ENCODE data around the gene GPC5. TPM values are rescaled to one million over a fixed set of nuclear protein-coding genes. Genes with fewer than 3 reads are reported as not detected.

GPC5 gene
- total RNA-seq, 1 experiment from 2014 or later: 0.15 TPM

GRCh38 chr13:91652404-91653301, 254.2 kb downstream of the GPC5 start:
- H3K56ac ChIP-seq (ENCODE audit: insufficient read length, low read depth, low read length): no peak overlapping the region
- no peaks in the 10 kb centered on the region for H3K9me3 ChIP-seq (ENCODE audit: control insufficient read depth, low read depth, low read length)
- H4K5ac ChIP-seq (ENCODE audit: insufficient read length, low read depth, low read length): no peak overlapping the region
- H2AFZ ChIP-seq (ENCODE audit: low read length): no peak overlapping the region
- no peak for DNase-seq
- no CpG with 5 or more reads among the region's 10 CpGs for WGBS (ENCODE audit: extremely low coverage, insufficient read length, low lambda C conversion rate)
- H2BK15ac ChIP-seq (ENCODE audit: low read depth, low read length): no peak overlapping the region
- H3K14ac ChIP-seq (ENCODE audit: insufficient read depth, low read length): no peak overlapping the region
- Mint-ChIP-seq H3K27ac (no peak overlapping the region), H3K4me3 (no peak overlapping the region), H3K36me3 (ENCODE audit: insufficient read depth in 1 of 3, low read depth in 3 of 3) (no peaks in the 10 kb centered on the region; a peak in 1 of 7 replicates), H3K9me3 (no peaks in the 10 kb centered on the region), H3K27me3 (ENCODE audit: low read depth) (no peaks in the 10 kb centered on the region), H3K4me1 (peaks cover 17 to 18% of the 10 kb centered on the region in 2 experiments)
- H3K27ac ChIP-seq (ENCODE audit: insufficient read length, low read depth, low read length): no peak overlapping the region
- no peak for TF ChIP-seq CTCF (conservative IDR thresholded peaks at IDR 0.05)
- H3K27me3 ChIP-seq (ENCODE audit: insufficient read depth, low read length): no peaks in the 10 kb centered on the region
- H3K4ac ChIP-seq (ENCODE audit: low read depth, low read length): no peak overlapping the region
- no peak overlapping the region for H4K8ac ChIP-seq (replicated peaks; ENCODE audit: insufficient read length, low read depth, low read length)
- no peak overlapping the region for H3T11ph ChIP-seq (ENCODE audit: low read length)
- no peaks in the 10 kb centered on the region for H3K4me1 ChIP-seq (ENCODE audit: insufficient read depth, low read length)
- no peak overlapping the region for H2BK120ac ChIP-seq (ENCODE audit: low read depth, low read length, poor library complexity, severe bottlenecking)
- no peaks in the 10 kb centered on the region for H3K79me1 ChIP-seq (ENCODE audit: insufficient read depth, low read depth, low read length, poor library complexity, severe bottlenecking)
- no peaks in the 10 kb centered on the region for H4K20me1 ChIP-seq (ENCODE audit: control insufficient read depth, insufficient read depth, insufficient read length)
- no peak overlapping the region for H2BK5ac ChIP-seq (ENCODE audit: insufficient read length, low read length)
- no peak overlapping the region for H3K9ac ChIP-seq (ENCODE audit: extremely low read depth, insufficient read length, low read length)
- H3K23ac ChIP-seq (ENCODE audit: insufficient read length, low read depth, low read length): no peak overlapping the region
- no peak overlapping the region for H2BK12ac ChIP-seq (ENCODE audit: insufficient read length, low read depth, low read length)
- no peak overlapping the region for H2AK5ac ChIP-seq (ENCODE audit: insufficient read length, low read length)
- no peaks in the 10 kb centered on the region for H3K23me2 ChIP-seq (ENCODE audit: insufficient read length, low read depth, low read length, poor library complexity, severe bottlenecking)
- H3K4me2 ChIP-seq (ENCODE audit: insufficient read depth, insufficient read length, low read length): no peak overlapping the region
- H4K91ac ChIP-seq (ENCODE audit: insufficient read length, low read depth, low read length): no peak overlapping the region
- H2BK20ac ChIP-seq (ENCODE audit: low read depth, low read length, poor library complexity, severe bottlenecking): no peak overlapping the region
- H3K18ac ChIP-seq (ENCODE audit: insufficient read length, low read depth, low read length): no peak overlapping the region
- H3K79me2 ChIP-seq (ENCODE audit: insufficient read depth, low read length): no peaks in the 10 kb centered on the region

All from H9 (cell line).